NCI-H82 (cell line): Measurements from ENCODE around the gene IFRD1.
A peak's percentile ranks its signal among the peaks of the same experiment; 100 is the strongest.

Experiments
- DNase-seq: peaks from one replicate; lab custom pipeline; 2025; lab: John Stamatoyannopoulos, UW

The IFRD1 gene

DNA sequence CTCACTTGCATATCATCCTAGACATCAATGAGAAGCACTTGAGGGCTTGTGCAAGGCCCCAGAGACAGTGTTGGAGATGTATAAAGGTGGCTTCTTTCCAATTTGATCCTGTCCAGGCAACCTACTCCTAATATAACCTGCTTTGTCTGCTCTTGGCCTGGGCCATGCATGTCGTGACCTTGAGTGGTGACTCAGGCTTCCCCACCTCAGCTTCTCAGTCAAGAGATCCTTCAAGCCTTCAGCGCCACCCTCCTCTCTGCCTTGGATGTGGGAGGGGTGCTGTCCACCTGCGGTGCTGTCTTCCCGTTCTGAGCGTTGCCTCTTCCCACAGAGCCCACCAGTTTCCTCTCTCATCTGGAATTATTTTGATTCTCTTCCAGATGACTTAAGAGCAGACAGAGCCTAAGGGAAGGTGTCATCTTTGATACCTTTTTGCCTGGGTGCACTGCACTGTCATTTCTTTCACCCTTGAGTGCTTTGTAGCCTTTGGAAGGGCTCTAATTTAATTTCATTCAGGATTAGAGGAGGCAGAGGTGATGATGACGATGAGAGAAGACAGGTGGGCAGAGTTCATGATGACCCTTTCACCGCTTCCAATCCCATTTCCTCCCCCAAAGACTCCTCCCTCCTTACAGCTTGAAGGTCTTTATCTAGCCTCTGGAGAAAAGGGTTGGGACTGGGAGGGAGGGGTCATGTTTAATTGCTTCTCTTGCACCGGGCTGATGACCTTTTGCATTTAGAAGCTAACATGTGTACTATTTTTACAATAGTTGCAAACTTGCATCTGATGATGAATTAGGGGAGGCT lies 37.4 kb downstream of the IFRD1 start:
- peak; percentile 22 for DNase-seq

DNA sequence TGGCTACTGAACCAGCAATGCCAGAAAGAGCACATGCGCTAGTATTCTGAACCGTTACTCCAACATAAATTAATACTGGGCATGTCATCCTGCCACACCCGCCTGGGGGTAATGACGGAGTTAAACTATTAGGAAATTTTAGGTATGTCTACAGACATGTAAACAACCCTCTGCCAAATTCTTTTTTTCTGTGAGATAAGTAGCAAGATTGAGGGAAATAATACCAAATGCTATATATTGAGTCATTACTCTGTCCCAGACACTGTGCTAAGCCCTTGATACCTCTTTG lies 37.9 kb downstream of the IFRD1 start:
- DNase-seq = no peak

DNA sequence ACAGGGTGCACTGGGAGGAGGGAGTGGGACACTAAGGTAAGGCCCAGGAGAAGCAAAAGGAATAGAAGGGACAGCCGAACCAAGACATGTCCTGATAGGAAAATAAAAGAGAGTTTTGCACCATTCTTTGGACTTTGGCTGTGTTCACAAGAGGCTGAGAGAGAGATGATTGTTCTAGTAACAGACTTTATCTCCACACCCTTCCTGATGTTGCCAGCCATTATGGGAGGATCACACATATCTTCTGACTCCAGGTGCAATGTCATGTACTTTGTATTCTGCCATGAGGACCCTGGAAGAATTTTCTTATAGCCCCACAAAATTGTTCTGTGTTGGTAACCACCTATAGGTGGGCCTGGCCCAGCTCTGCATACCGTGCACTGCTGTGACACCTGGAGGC lies 41.9 kb downstream of the IFRD1 start:
- DNase-seq = no peak

DNA sequence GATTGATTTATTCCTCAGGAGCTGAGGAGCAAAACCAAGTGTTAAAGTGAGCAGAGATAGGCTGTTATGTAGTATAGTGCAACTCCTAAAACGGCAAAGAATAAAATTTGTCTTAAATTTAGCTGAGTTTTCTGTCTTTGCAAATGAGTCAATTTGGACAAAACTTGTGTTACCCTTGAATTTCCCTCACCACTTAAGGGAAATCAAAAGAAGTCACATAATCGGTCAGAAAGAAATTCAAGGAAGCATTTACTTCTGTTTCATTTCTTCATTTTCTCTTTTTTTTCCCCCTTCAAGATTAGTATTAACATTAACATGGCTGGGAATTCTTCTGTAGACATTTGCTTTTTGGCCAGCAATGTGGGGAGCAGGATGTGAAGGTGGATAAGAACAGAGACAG lies 44.4 kb downstream of the IFRD1 start:
- no peak for DNase-seq

DNA sequence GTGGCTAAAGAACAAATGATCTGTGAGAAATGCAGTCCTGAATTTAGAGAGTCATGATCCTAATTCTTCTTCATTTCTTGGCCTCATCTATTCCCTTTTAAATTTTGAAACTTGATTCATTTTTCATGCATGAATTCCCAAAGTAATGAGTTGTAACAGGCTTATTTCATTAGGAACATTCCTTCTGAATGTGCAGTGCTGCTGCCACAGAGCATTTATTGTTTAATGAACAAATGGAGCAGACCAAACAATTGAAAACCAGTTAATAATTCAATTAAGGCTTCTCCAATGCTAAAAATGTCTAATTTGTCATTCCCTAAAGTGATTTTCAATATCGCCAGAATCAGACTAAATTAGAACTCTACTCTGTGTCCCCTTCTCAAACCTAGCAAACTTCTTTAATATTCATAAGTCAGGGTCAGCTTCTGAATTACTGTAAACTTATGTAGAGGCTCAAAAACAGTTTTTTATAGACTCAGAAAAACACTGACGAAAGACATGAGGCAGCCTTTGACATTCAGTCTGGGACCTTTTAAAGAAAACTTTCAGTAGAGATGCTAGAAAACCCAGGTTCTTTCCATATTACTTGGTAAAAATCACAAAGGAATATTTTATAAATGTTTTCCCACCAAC lies 45.0 kb downstream of the IFRD1 start:
- no peak for DNase-seq

DNA sequence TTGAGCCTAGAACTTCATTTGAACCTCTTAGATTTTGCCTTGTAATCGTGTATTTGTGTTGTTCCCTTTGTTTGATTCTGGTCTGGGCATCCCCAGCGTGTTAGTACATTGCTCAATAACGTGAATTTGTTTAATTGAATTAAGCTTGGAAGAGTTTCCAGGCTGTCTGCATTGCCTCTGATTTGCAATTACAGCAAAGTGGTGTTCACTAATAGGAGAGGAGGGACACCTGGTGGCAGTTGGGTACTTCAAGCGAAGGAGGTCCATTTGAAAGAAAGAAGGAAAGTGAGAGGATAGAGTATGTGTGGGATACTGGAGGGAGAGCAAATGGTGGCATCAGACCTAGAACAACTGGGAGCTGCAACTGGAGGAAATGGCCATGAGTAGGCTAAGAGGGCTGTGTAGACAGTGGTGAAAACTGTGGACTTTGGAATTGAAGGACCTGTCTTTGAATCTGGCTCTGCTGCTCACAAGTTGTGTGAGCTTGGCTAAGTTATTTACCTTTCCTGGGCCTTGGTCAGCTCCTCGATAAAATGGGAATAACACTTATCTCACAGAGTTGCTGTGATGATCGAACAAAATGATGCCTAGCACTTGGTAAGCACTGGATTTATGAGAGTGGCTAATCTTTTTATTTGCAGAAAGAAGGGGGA lies 45.7 kb downstream of the IFRD1 start:
- peak; percentile 80 for DNase-seq

DNA sequence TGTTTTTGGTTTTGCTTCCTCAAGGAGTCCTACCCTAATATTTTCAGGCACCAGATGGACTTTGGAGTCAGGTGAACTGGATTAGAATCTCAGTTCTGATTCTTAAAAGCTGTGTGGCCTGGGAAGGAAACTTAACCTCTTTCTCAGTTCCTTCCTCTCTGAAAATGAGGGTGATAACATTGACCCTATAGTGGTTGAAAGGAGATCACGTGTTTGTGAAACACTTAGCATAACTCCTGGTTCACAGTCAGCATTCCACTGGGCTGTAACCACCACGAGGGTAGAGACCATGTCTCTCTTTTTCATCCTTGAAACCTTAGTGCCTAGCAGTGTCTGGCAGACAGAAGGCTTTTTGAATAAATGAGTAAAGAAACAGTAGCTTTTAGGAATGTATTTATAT lies 47.2 kb downstream of the IFRD1 start:
- DNase-seq = no peak

DNA sequence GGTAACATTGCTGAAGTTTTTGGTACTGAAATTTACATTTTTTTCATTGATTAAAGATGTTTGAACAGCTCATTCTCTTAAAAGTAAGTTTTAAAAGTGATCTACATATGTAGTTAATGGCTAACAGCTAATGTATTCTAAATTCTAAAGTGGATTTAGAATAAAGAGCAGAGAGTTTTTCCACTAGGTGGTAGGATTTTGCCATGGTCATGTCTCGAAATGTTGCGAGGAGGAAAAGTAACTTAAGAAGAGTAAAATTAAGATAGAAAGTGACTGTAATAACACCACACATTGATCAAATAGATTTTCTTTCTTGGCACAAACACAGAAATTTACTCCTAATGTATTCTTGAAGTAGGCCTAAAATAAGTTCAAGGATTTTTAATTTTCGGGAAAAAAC lies 50.4 kb downstream of the IFRD1 start:
- DNase-seq = no peak

DNA sequence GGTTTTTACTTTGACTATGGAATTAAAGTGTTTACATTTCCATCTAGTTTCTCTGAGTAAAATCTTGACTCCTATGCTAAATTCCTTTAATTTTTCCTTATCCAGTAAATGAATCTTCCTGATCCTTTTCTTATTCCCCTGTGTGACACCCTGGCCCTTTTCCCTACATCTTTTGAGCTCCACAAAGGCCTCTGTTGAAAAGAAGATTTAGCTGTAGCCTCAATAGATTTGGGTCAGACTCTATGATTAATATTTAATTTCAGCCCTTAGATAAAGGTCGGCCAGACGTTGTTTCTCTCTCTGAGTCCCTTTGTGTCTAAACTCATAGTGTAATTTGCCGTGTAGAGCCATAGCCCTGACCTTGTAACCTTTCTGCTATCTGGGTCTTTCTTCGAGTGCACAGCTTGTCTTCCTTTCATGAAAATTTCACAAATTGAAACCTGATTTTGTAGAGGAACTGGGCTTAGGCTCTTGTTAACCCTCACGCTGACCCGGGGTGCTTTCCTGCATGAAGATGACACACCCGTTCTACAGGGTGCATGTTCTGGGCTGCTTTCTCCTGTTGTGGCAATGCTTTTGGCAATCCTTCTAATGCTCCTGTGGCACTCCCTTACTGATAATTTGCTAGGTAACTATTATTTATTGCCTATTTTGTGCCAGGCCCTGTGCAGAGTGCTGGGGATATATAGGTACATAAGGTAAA lies 51.7 kb downstream of the IFRD1 start:
- DNase-seq = no peak

DNA sequence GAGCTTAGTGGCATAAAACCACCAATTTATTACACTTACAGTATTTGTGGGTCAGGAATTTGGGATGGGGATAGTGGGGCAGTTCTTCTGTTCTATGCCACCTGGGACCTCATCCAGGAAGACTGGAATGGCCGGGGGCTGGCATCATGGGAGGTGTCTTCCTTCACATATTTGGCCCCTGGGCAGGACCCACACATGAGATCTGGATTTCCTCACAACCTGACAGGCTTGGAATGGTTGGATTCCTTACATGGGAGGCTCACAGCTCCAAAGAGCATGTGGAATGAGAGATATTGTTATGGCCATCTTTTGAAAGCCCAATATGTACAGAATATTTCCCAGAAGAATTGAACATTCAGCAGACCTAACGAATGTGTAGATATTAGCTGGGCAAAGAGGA lies 52.4 kb downstream of the IFRD1 start:
- no peak for DNase-seq

DNA sequence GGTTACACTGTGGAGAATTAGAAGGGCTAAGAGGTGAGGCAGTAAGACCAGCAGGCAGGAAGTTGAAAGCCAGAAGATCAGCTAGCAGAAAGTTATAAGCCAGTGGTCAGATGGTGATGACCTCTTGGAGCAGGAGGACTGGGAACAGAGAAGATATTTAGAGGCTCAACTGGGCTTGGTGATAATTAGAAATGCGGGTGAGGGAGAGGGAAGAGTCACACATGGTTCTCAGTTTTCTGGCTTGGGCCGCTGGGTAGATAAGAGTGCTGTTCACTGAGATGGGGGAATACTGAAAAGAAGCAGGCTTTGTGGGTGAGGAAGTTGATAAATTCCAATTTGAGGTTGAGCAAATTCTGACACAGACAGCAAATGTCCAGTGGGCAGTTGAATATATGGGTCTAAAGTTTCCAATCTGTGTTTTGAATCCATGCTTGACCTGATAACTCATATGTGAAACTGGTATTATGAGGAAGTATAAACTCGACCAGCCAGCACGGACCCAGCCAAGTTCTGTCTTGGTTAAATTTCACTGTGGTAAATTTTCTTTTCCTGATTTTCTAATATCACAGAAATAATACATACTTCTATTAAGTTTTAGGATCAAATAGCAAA lies 53.2 kb downstream of the IFRD1 start:
- DNase-seq = no peak

DNA sequence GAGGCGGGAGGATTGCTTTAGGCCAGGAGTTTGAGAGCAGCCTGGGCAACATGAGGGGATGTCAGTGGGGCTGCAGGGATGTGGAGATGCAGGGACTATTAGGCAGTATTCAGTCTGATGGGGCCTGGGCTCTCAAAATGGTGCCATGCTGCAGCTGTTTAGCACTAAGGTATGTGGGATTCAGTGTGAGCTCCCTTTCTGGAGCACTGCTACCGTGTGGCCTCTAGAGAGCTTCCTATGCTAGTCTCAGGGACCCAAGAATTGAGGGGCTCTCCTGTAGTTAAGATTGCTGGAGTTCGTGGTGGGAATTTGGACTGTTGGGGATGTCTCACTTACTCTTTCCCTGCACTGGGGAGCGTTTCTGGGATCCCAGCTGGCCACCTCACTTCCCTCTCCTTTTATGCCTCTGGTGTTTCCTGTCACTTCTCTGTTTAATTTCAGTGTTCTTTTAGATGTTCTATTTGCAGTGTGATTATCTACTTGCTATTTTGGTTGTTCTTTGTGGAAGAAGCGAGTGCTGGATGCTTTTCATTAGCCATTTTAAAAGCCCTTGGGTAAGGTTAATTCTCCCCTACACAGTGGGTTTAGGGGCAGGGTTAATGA lies 53.9 kb downstream of the IFRD1 start:
- no peak for DNase-seq

DNA sequence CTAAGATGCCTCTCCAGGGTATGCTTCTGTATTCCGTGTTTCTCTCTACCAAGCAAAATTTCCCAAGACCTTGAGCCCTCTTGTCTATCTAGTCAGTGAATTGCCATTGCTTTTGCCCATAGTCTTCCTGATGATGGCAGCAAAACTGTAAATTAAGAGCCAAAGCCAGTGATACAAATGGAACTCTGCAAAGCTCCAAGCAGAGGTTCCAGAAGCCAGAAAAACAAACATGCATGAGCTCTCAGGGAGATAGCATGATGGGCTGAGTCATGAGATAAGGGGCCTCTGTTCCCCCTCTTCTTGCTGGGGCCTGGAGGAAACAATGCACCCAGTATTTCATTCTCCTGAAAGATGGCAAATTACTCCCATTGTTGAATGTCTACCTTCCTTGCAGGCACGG lies 55.2 kb downstream of the IFRD1 start:
- DNase-seq = no peak

DNA sequence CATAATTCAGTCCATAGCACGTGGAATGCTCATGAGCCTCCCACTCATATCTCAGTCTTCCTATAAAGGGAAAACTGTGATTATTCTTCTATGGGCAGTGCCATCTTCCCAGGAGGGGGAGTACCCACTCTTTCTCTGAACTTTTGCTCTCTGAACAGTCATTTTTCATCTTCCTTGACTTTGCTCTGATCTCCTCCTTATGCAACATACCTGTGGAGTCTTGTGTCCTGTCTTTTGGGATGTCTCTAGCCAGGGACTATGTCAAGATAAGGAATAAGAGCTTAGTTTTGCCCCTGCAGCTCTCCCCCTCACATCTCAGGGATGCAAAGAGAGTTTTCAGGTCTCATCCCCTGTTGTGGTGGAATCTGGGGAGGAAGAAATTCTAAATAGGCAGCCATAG lies 58.1 kb downstream of the IFRD1 start:
- no peak for DNase-seq

DNA sequence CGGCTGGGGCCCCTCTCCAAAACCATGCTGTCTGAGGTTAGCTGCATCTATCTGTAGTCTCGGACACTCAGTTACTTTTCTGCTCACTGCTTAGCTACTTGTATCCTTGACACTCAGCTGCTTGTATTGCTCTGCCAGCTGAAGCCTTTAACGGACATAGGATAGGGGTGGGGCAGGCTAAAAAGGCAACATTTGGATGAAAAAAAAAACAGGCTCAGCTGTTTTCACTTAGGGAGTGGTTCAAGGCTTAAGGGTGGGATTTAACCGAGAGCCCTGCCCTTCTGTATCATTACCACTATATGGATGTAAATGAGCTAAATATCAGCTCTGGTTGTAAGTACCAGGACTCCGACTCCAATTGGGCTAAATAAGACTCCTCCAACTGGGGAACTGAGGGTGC lies 59.1 kb downstream of the IFRD1 start:
- no peak for DNase-seq

DNA sequence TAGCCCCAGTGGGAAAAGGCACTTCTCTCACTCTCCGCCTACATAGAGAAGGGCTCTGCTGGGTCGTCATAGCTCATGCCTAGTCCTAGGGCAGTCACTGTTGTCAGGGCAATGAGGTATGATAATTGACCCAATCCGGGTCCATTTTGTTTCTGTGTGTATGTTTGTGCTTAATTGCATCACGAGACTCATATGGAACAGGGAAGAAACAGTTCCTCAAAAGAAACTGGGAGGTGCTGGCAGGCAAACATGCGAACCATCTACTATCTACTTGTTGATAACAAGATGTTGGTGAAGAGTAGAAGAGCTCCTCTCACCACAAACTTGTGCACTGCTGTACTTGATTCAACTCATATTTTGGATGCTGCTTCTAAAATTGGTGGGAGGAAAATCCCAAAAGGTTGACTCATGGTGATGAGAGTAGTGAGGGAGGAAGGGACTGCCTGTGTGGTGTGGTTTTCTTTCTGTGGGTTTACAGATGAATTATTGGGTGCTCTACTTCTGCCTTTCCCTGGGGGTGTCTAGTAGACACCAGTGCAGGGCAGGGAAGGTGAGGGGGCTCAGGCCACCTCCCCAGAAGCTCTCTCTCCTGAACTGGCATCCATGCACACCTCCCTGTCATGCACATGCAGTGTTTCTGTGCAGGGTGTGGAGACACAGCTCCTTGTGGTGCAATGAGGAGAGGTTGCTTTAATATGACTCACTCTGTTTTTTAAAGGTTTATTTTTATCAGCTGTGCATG lies 59.9 kb downstream of the IFRD1 start:
- no peak for DNase-seq

DNA sequence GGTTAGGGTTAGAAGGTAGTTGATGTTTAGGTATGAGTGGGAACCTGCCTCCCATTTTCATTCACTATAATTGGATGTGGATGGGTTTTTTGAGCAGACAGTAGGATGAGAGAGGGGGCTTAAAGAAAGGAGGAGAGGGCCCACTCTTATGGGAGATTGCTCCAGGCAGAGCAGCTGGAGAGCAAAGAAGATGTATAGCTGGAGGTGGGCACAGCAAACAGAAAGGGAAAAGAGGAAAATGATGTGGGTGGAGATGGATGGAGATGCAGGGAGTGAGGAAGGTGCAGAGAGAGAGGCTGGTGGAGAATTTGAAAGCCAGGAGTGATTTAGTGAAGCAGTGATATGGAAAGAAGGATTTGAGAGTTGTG lies 60.5 kb downstream of the IFRD1 start:
- no peak for DNase-seq

DNA sequence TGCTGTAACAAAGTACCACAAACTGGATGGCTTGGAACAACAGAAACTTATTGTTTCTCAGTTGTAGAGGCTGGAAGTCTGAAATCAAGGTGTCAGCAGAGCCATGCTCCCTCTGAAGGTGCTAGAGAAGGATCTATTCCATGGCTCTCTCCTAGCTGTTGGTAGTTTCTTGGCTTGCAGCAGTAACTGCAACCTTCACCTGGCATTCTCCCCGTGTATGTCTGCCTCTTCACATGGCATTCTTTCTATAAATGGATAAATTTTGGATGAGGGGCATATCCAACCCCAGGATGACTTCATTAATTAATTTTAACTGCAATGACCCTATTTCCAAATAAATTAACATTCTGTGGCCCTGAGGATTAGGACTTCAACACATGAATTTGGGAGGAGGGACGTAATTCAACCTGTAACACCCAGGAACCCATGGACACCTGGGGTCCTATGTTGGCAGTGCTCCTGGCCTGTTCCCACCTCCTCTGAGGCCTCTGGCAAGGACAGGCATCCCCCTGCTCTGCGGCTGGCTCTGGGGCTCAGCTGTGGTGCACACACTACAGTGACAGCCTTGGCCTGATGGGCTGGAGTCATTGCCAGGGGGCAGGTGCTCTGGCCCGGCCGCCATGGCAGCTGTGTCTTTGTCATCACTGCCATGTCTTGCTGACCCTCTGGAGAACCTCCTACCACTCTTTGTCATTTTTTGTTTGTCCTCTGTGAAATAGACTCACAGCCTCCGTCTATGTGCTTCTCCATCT lies 61.4 kb downstream of the IFRD1 start:
- DNase-seq = no peak

DNA sequence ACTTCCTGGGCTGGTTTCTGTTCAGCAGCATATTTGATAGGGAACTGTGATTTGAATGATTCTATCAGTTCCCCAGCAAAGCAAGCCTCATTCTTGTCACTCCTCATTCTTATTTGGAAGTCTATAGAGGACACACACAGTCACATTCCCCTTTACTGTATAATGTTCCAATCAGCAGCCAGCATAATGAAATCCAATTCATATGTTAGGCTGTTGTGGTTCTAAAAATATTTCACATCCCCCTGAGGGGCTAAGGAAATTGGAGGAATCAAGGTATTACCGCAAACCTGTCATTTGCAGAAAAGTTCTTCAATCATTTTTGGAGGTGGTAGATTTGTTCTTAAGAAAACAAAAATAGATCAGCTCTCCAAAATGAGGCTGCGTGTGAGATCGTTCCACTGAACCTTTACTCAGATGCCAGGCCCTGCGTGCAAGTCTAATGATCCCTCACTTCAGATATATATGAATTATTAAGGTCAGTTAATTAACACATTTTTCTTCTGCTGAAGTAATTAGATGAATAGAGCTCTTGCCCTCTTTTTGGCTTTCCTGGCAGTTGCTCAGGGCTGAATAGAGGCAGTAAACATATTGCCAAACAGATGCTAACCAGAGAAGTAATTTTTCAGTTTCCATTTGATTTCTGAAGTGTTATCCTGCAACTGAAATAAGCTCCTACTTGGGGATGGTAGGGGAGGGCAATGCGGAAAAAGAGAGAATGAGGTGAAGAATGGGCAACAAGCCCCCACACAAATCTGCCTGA lies 62.4 kb downstream of the IFRD1 start:
- DNase-seq = no peak

DNA sequence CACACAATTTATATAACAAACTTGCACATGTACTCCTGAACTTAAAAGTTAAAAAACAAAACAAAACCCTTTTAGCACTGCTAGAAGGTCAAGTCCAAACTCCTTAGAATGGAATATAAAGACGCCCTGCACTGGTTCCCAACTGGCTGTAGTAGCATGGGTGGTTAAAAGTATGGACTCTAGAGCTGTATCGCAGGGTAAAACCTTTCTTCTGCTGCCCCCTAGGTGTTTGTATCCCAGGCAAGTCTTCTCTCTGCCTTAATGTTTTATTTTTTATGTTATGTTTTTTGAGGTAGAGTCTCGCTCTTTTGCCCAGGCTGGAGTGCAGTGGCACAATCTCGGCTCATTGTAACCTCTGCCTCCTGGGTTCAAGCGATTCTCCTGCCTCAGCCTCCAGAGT lies 65.7 kb downstream of the IFRD1 start:
- no peak for DNase-seq
